ENCODE measurements around the gene PRR35.

DNA sequence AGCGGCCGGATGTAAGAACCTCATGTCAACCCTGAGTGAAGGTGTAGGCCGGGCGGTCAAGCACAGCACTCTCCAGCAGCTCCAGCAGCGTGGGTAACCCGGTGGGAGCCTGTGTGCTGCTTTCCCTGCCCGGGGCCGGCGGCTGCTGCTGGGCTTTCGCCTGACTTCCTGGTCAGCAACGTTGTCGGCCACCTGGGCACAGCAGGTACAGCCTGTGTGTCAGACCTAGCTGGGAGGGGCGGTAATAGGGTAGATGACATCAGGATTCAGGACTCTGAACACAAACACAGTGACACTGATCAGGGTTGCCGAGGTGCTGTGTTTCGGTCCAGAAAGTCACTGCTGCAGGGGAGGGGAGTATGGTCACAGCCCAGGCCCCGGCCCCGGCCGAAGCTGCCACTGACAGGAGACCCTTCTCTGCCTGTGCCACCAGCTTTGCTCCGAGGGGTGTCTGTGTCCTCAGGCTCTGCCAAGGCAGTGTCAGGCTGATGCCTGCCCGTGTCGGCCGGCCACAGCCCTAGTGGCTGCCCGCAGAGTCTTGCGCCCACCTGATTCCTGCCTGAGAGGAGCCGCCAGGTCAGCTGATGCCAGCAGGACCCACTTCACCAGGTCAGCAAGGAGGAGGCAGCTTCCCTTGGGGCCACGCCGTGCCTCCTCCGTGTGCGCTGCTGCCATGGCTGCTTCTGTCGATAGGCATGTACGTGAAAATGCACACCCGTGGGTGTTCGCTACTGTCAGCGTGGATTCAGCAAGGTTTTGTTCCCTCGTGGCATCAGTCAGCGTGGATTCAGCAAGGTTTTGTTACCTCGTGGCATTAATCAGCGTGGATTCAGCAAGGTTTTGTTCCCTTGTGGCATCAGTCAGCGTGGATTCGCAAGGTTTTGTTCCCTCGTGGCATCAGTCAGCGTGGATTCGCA is 38.9 kb downstream of the PRR35 start:
- no peak for TF ChIP-seq TAF1 (IDR thresholded peaks at IDR 0.05; ENCODE audit: borderline replicate concordance, insufficient read depth, low read length)
- TF ChIP-seq POLR2AphosphoS5 (IDR thresholded peaks at IDR 0.05; ENCODE audit: low read depth, low read length), result no peak
- TF ChIP-seq, protein P1, sequence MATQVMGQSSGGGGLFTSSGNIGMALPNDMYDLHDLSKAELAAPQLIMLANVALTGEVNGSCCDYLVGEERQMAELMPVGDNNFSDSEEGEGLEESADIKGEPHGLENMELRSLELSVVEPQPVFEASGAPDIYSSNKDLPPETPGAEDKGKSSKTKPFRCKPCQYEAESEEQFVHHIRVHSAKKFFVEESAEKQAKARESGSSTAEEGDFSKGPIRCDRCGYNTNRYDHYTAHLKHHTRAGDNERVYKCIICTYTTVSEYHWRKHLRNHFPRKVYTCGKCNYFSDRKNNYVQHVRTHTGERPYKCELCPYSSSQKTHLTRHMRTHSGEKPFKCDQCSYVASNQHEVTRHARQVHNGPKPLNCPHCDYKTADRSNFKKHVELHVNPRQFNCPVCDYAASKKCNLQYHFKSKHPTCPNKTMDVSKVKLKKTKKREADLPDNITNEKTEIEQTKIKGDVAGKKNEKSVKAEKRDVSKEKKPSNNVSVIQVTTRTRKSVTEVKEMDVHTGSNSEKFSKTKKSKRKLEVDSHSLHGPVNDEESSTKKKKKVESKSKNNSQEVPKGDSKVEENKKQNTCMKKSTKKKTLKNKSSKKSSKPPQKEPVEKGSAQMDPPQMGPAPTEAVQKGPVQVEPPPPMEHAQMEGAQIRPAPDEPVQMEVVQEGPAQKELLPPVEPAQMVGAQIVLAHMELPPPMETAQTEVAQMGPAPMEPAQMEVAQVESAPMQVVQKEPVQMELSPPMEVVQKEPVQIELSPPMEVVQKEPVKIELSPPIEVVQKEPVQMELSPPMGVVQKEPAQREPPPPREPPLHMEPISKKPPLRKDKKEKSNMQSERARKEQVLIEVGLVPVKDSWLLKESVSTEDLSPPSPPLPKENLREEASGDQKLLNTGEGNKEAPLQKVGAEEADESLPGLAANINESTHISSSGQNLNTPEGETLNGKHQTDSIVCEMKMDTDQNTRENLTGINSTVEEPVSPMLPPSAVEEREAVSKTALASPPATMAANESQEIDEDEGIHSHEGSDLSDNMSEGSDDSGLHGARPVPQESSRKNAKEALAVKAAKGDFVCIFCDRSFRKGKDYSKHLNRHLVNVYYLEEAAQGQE (IDR thresholded peaks at IDR 0.05; ENCODE audit: insufficient read depth in 1 of 2, low read depth in 2 of 2, low read length in 2 of 2), result no peak
